Calu3 (cell line): Measurements from ENCODE around the gene PLEKHG4B. TPM values are rescaled to one million over a fixed set of nuclear protein-coding genes. Genes with fewer than 3 reads are reported as not detected.

Experiments used
- BruUV-seq: library from RNA; stranded (reverse); fragments of 400-500 nt; replicated peaks from 2 replicates; lab custom pipeline; 2021; lab: Mats Ljungman, UMichigan
- CTCF ChIA-PET: fragments of 300-600 bp; sonication (Branson Sonifier 250); formaldehyde crosslinking; loops from one replicate; lab custom pipeline; 2022; ENCODE audit warnings: antibody characterized with exemption; lab: Charles Lee
- DNase-seq: peaks from one replicate; pipeline ENCODE4 v3.0.0; 2022
- H3K27ac Mint-ChIP-seq: one replicate; pipeline ENCODE4 v1.8.0; 2022; ENCODE audit warnings: mixed read lengths; ENCODE audit not compliant: unreplicated experiment
- H3K27me3 Mint-ChIP-seq: one replicate; pipeline ENCODE4 v1.8.0; 2022; ENCODE audit warnings: mixed read lengths; ENCODE audit not compliant: unreplicated experiment
- H3K36me3 Mint-ChIP-seq: one replicate; pipeline ENCODE4 v1.8.0; 2022; ENCODE audit warnings: mild to moderate bottlenecking, moderate library complexity, mixed read lengths; ENCODE audit not compliant: insufficient read depth, unreplicated experiment
- H3K4me1 Mint-ChIP-seq: one replicate; pipeline ENCODE4 v1.8.0; 2022; ENCODE audit warnings: mild to moderate bottlenecking, low read depth, mixed read lengths; ENCODE audit not compliant: unreplicated experiment
- H3K4me3 Mint-ChIP-seq: one replicate; pipeline ENCODE4 v1.8.0; 2022; ENCODE audit warnings: mild to moderate bottlenecking, low read depth, moderate library complexity, mixed read lengths; ENCODE audit not compliant: unreplicated experiment
- H3K9me3 Mint-ChIP-seq: one replicate; pipeline ENCODE4 v1.8.0; 2022; ENCODE audit warnings: low read depth, mixed read lengths; ENCODE audit not compliant: unreplicated experiment
- CTCF ChIP-seq: fragments of 200-600 bp; IDR thresholded peaks from one replicate; pipeline ENCODE4 v1.8.0; 2022; ENCODE audit warnings: antibody characterized with exemption; ENCODE audit not compliant: unreplicated experiment
- intact Hi-C: fragments of 100-400 bp; cut with micrococcal nuclease; formaldehyde crosslinking; loops from one replicate; pipeline ENCODE4 v1.10.0; 2022; ENCODE audit not compliant: unreplicated experiment
- total RNA-seq: library from RNA; stranded (reverse); gene quantifications from 2 replicates; pipeline ENCODE4 v1.2.3, GENCODE V29; 2022

PLEKHG4B gene
- total RNA-seq, 1 experiment from 2014 or later: 1.7 TPM

DNA sequence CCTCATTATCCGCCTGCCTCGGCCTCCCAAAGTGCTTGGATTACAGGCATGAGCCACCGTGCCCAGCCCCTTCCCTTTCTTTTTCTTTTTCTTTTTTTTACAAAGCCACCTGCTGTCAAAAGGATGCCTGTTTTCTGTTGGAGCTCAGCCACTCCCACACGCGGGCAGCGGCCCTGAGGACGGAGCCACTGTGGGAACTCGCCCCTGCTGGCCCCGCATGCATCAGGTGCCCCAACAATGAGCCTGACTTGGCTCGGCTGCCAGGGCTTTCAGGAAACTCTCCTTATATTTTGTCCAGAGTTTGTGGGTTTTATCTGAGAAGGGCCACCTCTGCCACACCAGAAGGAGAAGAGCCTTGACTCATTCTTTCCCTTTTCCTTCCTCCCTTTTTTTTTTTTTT, 62.3 kb downstream of the PLEKHG4B start:
- peaks cover 55% of the 10 kb centered on the region for H3K27me3 Mint-ChIP-seq
- H3K4me3 Mint-ChIP-seq: no peak overlapping the region
- CTCF ChIA-PET: interaction anchor here (0.6 kb wide), 1 partner anchor 9 kb away, joined by 3 read pairs; no protein-coding TSS in a partner anchor
- intact Hi-C loops: no loop called here
- no peak overlapping the region for H3K27ac Mint-ChIP-seq
- no peak for DNase-seq
- no TSS peak for BruUV-seq
- H3K36me3 Mint-ChIP-seq: no peaks in the 10 kb centered on the region
- no peak for TF ChIP-seq CTCF
- H3K4me1 Mint-ChIP-seq: no peaks in the 10 kb centered on the region
- peaks cover 4% of the 10 kb centered on the region for H3K9me3 Mint-ChIP-seq

- intact Hi-C loops: no loop called here
- no peak for DNase-seq
- H3K36me3 Mint-ChIP-seq: no peaks in the 10 kb centered on the region
- TF ChIP-seq CTCF: no peak
- H3K9me3 Mint-ChIP-seq: peaks cover 2% of the 10 kb centered on the region
- no peak overlapping the region for H3K27ac Mint-ChIP-seq
- CTCF ChIA-PET: interaction anchor here (0.6 kb wide), 1 partner anchor 9 kb away, joined by 3 read pairs; no protein-coding TSS in a partner anchor
- no peaks in the 10 kb centered on the region for H3K4me1 Mint-ChIP-seq
- no peak overlapping the region for H3K4me3 Mint-ChIP-seq
- H3K27me3 Mint-ChIP-seq: peaks cover 61% of the 10 kb centered on the region
- BruUV-seq: no TSS peak
Measured at GRCh38 chr5:154826-155225, 62.9 kb downstream of the PLEKHG4B start.

DNA sequence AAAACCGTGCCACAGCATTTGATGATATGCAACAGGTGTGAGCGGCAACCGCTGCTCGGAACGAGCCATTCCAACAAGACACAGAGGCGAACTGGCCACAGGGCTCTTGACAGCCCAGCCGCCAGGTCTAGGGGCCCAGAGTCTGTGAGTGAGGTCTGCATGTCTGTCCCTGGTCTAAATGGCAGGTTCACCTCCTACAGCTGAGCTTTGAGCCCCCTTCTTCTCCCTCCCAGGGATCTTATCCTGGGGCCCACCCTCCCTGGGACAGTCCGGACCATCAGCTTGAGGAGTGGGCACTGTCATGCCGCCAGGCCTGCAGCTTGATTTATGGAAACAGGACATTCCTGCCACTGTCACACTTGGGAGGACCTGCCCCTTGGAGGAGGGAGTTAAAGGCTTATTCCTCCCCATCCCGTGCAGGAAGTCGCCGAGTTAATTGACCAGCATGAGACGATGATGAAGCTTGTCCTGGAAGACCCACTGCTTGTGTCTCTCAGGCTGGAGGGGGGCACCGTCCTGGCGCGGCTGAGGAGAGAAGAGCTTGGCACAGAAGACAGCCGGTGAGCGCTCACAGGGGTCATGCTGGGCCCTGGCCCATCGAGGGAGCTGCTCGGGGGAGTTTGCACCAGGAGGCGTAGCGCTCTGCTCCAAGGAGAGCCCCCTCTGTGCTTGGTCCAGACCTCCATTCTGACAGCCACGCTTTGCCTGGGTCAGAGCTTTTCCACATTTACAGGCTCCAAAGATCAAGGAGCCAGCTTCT, 63.9 kb downstream of the PLEKHG4B start:
- CTCF ChIA-PET: no interaction called here
- no TSS peak for BruUV-seq
- Mint-ChIP-seq H3K9me3 (no peaks in the 10 kb centered on the region), H3K27me3 (peaks cover 71% of the 10 kb centered on the region), H3K4me3 (no peak overlapping the region), H3K27ac (no peak overlapping the region), H3K36me3 (no peaks in the 10 kb centered on the region), H3K4me1 (no peaks in the 10 kb centered on the region)
- DNase-seq: no peak
- no peak for TF ChIP-seq CTCF
- intact Hi-C loops: no loop called here

DNA sequence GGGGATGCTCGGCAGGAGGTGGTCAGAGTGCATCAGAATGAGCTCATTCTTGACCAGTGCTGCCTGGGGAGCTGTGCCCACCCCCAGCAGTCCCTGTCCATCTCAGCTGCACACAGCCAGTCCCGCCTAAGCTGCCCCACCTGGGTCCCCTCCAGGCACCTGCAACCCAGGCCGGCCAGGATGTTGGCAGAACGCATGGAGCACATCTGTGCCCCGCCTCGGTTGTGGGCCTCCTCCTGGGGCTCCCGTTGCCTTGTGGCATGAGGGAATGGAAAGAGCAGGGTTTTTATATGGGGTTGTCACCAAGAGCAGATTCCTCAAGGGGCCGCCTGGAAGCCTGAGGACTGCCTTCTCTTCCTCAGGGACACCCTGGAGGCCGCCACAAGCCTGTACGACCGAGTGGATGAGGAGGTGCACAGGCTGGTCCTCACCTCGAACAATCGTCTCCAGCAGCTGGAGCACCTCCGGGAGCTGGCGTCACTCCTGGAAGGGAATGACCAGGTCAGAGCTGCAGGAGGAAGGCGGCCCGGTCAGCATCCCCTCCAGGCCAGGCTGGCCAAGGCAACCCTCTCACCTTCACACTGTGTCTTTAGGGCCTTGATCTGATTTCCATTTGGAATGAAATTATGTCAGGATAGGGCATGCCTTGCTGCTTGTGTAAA, 64.6 kb downstream of the PLEKHG4B start:
- BruUV-seq: no TSS peak
- intact Hi-C loops: no loop called here
- Mint-ChIP-seq H3K9me3 (no peaks in the 10 kb centered on the region), H3K27ac (no peak overlapping the region), H3K4me1 (no peaks in the 10 kb centered on the region), H3K4me3 (no peak overlapping the region), H3K36me3 (no peaks in the 10 kb centered on the region), H3K27me3 (peaks cover 73% of the 10 kb centered on the region)
- no peak for TF ChIP-seq CTCF
- CTCF ChIA-PET: no interaction called here
- no peak for DNase-seq
